GM18870 (cell line): ENCODE measurements around the gene FPR1.
"Not testable (repeated sequence)": the region's sequence is repeated elsewhere in the genome, so short reads cannot be mapped to it uniquely, and the experiment has no call there.

Experiments
- ATAC-seq: cut with Tn5 transposase; IDR thresholded peaks from one replicate; pipeline ENCODE4 v1.9.1; 2021; ENCODE audit warnings: moderate library complexity; ENCODE audit not compliant: unreplicated experiment

The FPR1 gene

GRCh38 chr19:51739466-51740213, 12.0 kb downstream of the FPR1 start:
- ATAC-seq, result no peak

- not testable (repeated sequence) for ATAC-seq
Observed at GRCh38 chr19:51738523-51738922, 13.2 kb downstream of the FPR1 start.

GRCh38 chr19:51737924-51738323, 13.8 kb downstream of the FPR1 start:
- no peak for ATAC-seq

GRCh38 chr19:51737389-51737788, 14.3 kb downstream of the FPR1 start:
- no peak for ATAC-seq

- ATAC-seq, result no peak
Observed at GRCh38 chr19:51735759-51736449, 15.8 kb downstream of the FPR1 start.

- no peak for ATAC-seq
Observed at GRCh38 chr19:51733742-51734522, 17.7 kb downstream of the FPR1 start.

GRCh38 chr19:51729781-51730180, 21.9 kb downstream of the FPR1 start:
- no peak for ATAC-seq

- ATAC-seq, result no peak
Observed at GRCh38 chr19:51727349-51727880, 24.3 kb downstream of the FPR1 start.

- no peak for ATAC-seq
Observed at GRCh38 chr19:51726049-51726448, 25.6 kb downstream of the FPR1 start.

- no peak for ATAC-seq
Observed at GRCh38 chr19:51724543-51724942, 27.1 kb downstream of the FPR1 start.

GRCh38 chr19:51722492-51722891, 29.2 kb downstream of the FPR1 start:
- no peak for ATAC-seq

GRCh38 chr19:51721905-51722304, 29.8 kb downstream of the FPR1 start:
- no peak for ATAC-seq

- no peak for ATAC-seq
Observed at GRCh38 chr19:51719251-51719988, 32.3 kb downstream of the FPR1 start.

- ATAC-seq, result no peak
Observed at GRCh38 chr19:51716925-51717324, 34.8 kb downstream of the FPR1 start.

- ATAC-seq, result no peak
Observed at GRCh38 chr19:51715850-51716249, 35.8 kb downstream of the FPR1 start.

- ATAC-seq, result no peak
Observed at GRCh38 chr19:51714848-51715247, 36.8 kb downstream of the FPR1 start.

- no peak for ATAC-seq
Observed at GRCh38 chr19:51713319-51714285, 38.1 kb downstream of the FPR1 start.

- no peak for ATAC-seq
Observed at GRCh38 chr19:51712461-51713081, 39.1 kb downstream of the FPR1 start.

- ATAC-seq, result no peak
Observed at GRCh38 chr19:51711702-51712101, 40.0 kb downstream of the FPR1 start.
